ENCODE data around the gene LRP6.
"Not testable (repeated sequence)": the region's sequence is repeated elsewhere in the genome, so short reads cannot be mapped to it uniquely, and the experiment has no call there.

Gene LRP6

GRCh38 chr12:12115514-12115913, 151.3 kb downstream of the LRP6 start:
- Histone ChIP-seq H4K20me1 (ENCODE audit: insufficient read depth, low read length, poor library complexity, severe bottlenecking) (no peaks in the 10 kb centered on the region), H3K36me3 (ENCODE audit: insufficient read depth, low read length) (no peaks in the 10 kb centered on the region), H3K4me3 (ENCODE audit: low read length, poor library complexity, severe bottlenecking) (no peak overlapping the region), H3K9me3 (ENCODE audit: insufficient read depth, low read depth, low read length) (no peaks in the 10 kb centered on the region), H3K4me2 (ENCODE audit: low read depth, low read length, poor library complexity, severe bottlenecking) (no peak overlapping the region), H3K27me3 (ENCODE audit: insufficient read depth, low read length, poor library complexity, severe bottlenecking) (no peaks in the 10 kb centered on the region), H3K4me1 (ENCODE audit: insufficient read depth, low read length, poor library complexity, severe bottlenecking) (no peaks in the 10 kb centered on the region), H3F3A (ENCODE audit: low read depth) (no peaks in the 10 kb centered on the region), H3K9ac (ENCODE audit: low read depth, low read length, poor library complexity, severe bottlenecking) (no peak overlapping the region), H3K79me2 (ENCODE audit: insufficient read depth, low read length) (no peaks in the 10 kb centered on the region), H2AFZ (ENCODE audit: low read length) (no peak overlapping the region), H3K9me2 (replicated peaks; ENCODE audit: low read depth, low read length) (no peaks in the 10 kb centered on the region)
- TF ChIP-seq EZH2phosphoT487 (IDR thresholded peaks at IDR 0.05; ENCODE audit: borderline replicate concordance) (no peak), CTCF (conservative IDR thresholded peaks at IDR 0.05; ENCODE audit: low read length) (no peak)

- H3K9ac ChIP-seq (ENCODE audit: low read depth, low read length, poor library complexity, severe bottlenecking); H3K9me3 ChIP-seq (ENCODE audit: insufficient read depth, low read depth, low read length); H2AFZ ChIP-seq (ENCODE audit: low read length); H3K4me1 ChIP-seq (ENCODE audit: insufficient read depth, low read length, poor library complexity, severe bottlenecking); H3K79me2 ChIP-seq (ENCODE audit: insufficient read depth, low read length); H3K4me3 ChIP-seq (ENCODE audit: low read length, poor library complexity, severe bottlenecking); H3K36me3 ChIP-seq (ENCODE audit: insufficient read depth, low read length); H3K27me3 ChIP-seq (ENCODE audit: insufficient read depth, low read length, poor library complexity, severe bottlenecking); H3F3A ChIP-seq (ENCODE audit: low read depth); H4K20me1 ChIP-seq (ENCODE audit: insufficient read depth, low read length, poor library complexity, severe bottlenecking); H3K9me2 ChIP-seq (replicated peaks; ENCODE audit: low read depth, low read length); H3K4me2 ChIP-seq (ENCODE audit: low read depth, low read length, poor library complexity, severe bottlenecking): not testable (repeated sequence)
Measured at GRCh38 chr12:12110923-12111555, 155.8 kb downstream of the LRP6 start.

GRCh38 chr12:12108441-12109058, 158.3 kb downstream of the LRP6 start:
- H3K9ac ChIP-seq (ENCODE audit: low read depth, low read length, poor library complexity, severe bottlenecking), result no peak overlapping the region
- no peaks in the 10 kb centered on the region for H3K36me3 ChIP-seq (ENCODE audit: insufficient read depth, low read length)
- peaks cover 4% of the 10 kb centered on the region; the same call in 1 of the 2 replicates for H3K9me3 ChIP-seq (ENCODE audit: insufficient read depth, low read depth, low read length)
- H3K4me2 ChIP-seq (ENCODE audit: low read depth, low read length, poor library complexity, severe bottlenecking), result no peak overlapping the region
- H3K4me3 ChIP-seq (ENCODE audit: low read length, poor library complexity, severe bottlenecking), result no peak overlapping the region
- no peak overlapping the region for H2AFZ ChIP-seq (ENCODE audit: low read length)
- no peaks in the 10 kb centered on the region for H3K79me2 ChIP-seq (ENCODE audit: insufficient read depth, low read length)
- H3K27me3 ChIP-seq (ENCODE audit: insufficient read depth, low read length, poor library complexity, severe bottlenecking), result no peaks in the 10 kb centered on the region
- no peaks in the 10 kb centered on the region for H4K20me1 ChIP-seq (ENCODE audit: insufficient read depth, low read length, poor library complexity, severe bottlenecking)
- no peaks in the 10 kb centered on the region for H3F3A ChIP-seq (ENCODE audit: low read depth)
- no peaks in the 10 kb centered on the region for H3K4me1 ChIP-seq (ENCODE audit: insufficient read depth, low read length, poor library complexity, severe bottlenecking)
- no peaks in the 10 kb centered on the region for H3K9me2 ChIP-seq (replicated peaks; ENCODE audit: low read depth, low read length)
- TF ChIP-seq CTCF (conservative IDR thresholded peaks at IDR 0.05; ENCODE audit: low read length) (no peak), EZH2phosphoT487 (IDR thresholded peaks at IDR 0.05; ENCODE audit: borderline replicate concordance) (no peak)

GRCh38 chr12:12107678-12108077, 159.2 kb downstream of the LRP6 start:
- H2AFZ ChIP-seq (ENCODE audit: low read length), result no peak overlapping the region
- H3K4me2 ChIP-seq (ENCODE audit: low read depth, low read length, poor library complexity, severe bottlenecking), result no peak overlapping the region
- H3K9me2 ChIP-seq (replicated peaks; ENCODE audit: low read depth, low read length), result no peaks in the 10 kb centered on the region
- no peaks in the 10 kb centered on the region for H3F3A ChIP-seq (ENCODE audit: low read depth)
- no peak overlapping the region for H3K9ac ChIP-seq (ENCODE audit: low read depth, low read length, poor library complexity, severe bottlenecking)
- TF ChIP-seq CTCF (conservative IDR thresholded peaks at IDR 0.05; ENCODE audit: low read length) (no peak), EZH2phosphoT487 (IDR thresholded peaks at IDR 0.05; ENCODE audit: borderline replicate concordance) (no peak)
- H3K79me2 ChIP-seq (ENCODE audit: insufficient read depth, low read length), result no peaks in the 10 kb centered on the region
- peaks cover 4% of the 10 kb centered on the region; the same call in 1 of the 2 replicates for H3K9me3 ChIP-seq (ENCODE audit: insufficient read depth, low read depth, low read length)
- no peaks in the 10 kb centered on the region for H3K4me1 ChIP-seq (ENCODE audit: insufficient read depth, low read length, poor library complexity, severe bottlenecking)
- H4K20me1 ChIP-seq (ENCODE audit: insufficient read depth, low read length, poor library complexity, severe bottlenecking), result no peaks in the 10 kb centered on the region
- no peaks in the 10 kb centered on the region for H3K36me3 ChIP-seq (ENCODE audit: insufficient read depth, low read length)
- H3K4me3 ChIP-seq (ENCODE audit: low read length, poor library complexity, severe bottlenecking), result no peak overlapping the region
- H3K27me3 ChIP-seq (ENCODE audit: insufficient read depth, low read length, poor library complexity, severe bottlenecking), result no peaks in the 10 kb centered on the region

Data from Loucy (cell line).